Measurements from ENCODE around the gene CRLF3.
"Not testable (repeated sequence)": the region's sequence is repeated elsewhere in the genome, so short reads cannot be mapped to it uniquely, and the experiment has no call there.

DNA sequence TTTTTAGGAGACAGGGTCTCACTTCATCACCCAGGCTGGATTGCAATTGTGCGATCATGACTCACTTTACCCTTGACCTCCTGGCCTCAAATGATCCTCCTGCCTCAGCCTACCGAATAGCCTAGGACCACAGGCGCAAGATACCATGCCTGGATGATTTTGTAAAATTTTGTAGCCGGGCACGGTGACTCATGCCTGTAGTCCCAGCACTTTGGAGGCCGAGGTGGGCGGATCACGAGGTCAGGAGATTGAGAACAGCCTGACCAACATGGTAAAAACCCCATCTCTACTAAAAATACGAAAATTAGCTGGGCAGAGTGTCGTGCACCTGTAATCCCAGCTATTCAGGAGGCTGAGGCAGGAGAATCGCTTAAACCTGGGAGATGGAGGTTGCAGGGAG is 73.5 kb downstream of the CRLF3 start:
- TF ChIP-seq, protein P1, sequence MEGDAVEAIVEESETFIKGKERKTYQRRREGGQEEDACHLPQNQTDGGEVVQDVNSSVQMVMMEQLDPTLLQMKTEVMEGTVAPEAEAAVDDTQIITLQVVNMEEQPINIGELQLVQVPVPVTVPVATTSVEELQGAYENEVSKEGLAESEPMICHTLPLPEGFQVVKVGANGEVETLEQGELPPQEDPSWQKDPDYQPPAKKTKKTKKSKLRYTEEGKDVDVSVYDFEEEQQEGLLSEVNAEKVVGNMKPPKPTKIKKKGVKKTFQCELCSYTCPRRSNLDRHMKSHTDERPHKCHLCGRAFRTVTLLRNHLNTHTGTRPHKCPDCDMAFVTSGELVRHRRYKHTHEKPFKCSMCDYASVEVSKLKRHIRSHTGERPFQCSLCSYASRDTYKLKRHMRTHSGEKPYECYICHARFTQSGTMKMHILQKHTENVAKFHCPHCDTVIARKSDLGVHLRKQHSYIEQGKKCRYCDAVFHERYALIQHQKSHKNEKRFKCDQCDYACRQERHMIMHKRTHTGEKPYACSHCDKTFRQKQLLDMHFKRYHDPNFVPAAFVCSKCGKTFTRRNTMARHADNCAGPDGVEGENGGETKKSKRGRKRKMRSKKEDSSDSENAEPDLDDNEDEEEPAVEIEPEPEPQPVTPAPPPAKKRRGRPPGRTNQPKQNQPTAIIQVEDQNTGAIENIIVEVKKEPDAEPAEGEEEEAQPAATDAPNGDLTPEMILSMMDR (IDR thresholded peaks at IDR 0.05), result not testable (repeated sequence)
- TF ChIP-seq POLR2A (IDR thresholded peaks at IDR 0.05; ENCODE audit: low read depth); EP300 (IDR thresholded peaks at IDR 0.05): not testable (repeated sequence)
